IMR-90 (cell line): Measurements from ENCODE around the gene VASH1. TPM values are rescaled to one million over a fixed set of nuclear protein-coding genes. Genes with fewer than 3 reads are reported as not detected.

Source experiments
- polyA plus RNA-seq, 3 experiments: library from polyadenylated mRNA; depleted of rRNA; stranded (reverse); fragments of >200 nt; gene quantifications; 2 replicates each; pipeline ENCODE4 v1.2.3, GENCODE V29; 2012; ENCODE audit warnings: low replicate concordance in 1 of 3
- total RNA-seq: library from RNA; depleted of rRNA; stranded (reverse); fragments of >200 nt; gene quantifications from 2 replicates; pipeline ENCODE4 v1.2.3, GENCODE V29; 2012; rRNA removed

Gene VASH1
- total and polyA plus RNA-seq, 2 of the 4 experiments (the other 2 are of a cell fraction) = 2.0 to 9.5 TPM

Other genes with a start within 250 kb of the VASH1 start
- 3.6 and 4.1 TPM in 2 replicates for gene ANGEL1, start 51.4 kb downstream of the VASH1 start, total RNA-seq
- 8.4 and 10.0 TPM in 2 replicates for gene ANGEL1, start 51.4 kb downstream of the VASH1 start, polyA plus RNA-seq (2012; rRNA removed)
- not detected in 2 replicates for gene LRRC74A, start 64.9 kb downstream of the VASH1 start, total RNA-seq
- gene LRRC74A, start 64.9 kb downstream of the VASH1 start, polyA plus RNA-seq (2012; rRNA removed) = not detected in 2 replicates